Left forelimb (tissue), 1 donor: ENCODE data around the gene BEX3.

Experiments used
- DNase-seq: peaks from one replicate; pipeline ENCODE4 v3.0.0-alpha.2; 2018; ENCODE audit warnings: low spot score

Gene BEX3

DNA sequence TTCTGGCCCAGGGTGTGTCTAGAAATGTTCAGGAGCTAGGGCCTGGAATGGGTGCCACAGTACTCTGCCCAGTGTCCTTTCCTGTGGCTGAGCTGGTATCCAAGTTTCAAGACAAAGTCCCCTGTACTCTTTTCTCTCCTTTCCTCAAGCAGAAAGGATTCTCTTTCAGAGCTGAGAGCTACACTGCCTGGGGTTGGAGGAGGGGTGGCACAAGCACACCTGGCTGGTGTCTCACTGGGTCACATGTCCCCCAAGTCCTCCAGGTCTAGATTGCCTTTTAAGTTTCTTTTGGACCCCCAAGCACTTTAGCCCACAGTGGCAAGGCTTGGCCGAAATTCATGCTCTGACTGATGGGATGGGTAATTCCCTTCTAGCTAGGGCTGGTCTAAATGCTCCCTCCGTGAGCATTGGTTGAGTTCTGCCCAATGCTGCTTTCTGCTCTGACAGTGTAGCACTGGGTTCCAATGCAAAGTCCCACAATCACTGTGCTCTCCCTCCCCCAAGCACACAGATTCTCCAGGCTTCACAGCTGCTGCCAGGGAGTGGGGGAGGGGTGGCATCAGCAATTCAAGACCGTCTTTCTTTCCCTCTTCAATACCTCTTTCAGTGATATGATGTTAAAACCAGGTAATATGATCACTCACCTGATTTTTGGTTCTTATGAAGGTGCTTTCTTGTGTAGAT is 47.8 kb downstream of the BEX3 start:
- DNase-seq = no peak
